ENCODE data around the gene TBC1D2B.

- TF ChIP-seq, protein P1, sequence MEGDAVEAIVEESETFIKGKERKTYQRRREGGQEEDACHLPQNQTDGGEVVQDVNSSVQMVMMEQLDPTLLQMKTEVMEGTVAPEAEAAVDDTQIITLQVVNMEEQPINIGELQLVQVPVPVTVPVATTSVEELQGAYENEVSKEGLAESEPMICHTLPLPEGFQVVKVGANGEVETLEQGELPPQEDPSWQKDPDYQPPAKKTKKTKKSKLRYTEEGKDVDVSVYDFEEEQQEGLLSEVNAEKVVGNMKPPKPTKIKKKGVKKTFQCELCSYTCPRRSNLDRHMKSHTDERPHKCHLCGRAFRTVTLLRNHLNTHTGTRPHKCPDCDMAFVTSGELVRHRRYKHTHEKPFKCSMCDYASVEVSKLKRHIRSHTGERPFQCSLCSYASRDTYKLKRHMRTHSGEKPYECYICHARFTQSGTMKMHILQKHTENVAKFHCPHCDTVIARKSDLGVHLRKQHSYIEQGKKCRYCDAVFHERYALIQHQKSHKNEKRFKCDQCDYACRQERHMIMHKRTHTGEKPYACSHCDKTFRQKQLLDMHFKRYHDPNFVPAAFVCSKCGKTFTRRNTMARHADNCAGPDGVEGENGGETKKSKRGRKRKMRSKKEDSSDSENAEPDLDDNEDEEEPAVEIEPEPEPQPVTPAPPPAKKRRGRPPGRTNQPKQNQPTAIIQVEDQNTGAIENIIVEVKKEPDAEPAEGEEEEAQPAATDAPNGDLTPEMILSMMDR (IDR thresholded peaks at IDR 0.05): no peak
- no peak for TF ChIP-seq POLR2A (IDR thresholded peaks at IDR 0.05)
Measured at GRCh38 chr15:78110096-78110495, 32.6 kb upstream of the TBC1D2B start.

Measured in body of pancreas (tissue), 4 donors.